ENCODE measurements around the gene CIP2A.

Gene CIP2A

GRCh38 chr3:108510496-108510895 lies 78.7 kb downstream of the CIP2A start, which contains the start of gene MYH15:
MYH15 (minus strand) TSS chr3:108510596; CDS start chr3:108510530, 66 bp downstream.
- H3K27ac Mint-ChIP-seq: no peak within 1 kb of the TSS
- no peak for DNase-seq
- no peaks in the 10 kb centered on the region for H3K36me3 Mint-ChIP-seq (ENCODE audit: low read depth)
- H3K4me3 Mint-ChIP-seq: no peak within 1 kb of the TSS
- H3K4me1 Mint-ChIP-seq (ENCODE audit: low read depth): no peaks in the 10 kb centered on the region
- no peaks in the 10 kb centered on the region for H3K27me3 Mint-ChIP-seq
- no peaks in the 10 kb centered on the region for H3K9me3 Mint-ChIP-seq

DNA sequence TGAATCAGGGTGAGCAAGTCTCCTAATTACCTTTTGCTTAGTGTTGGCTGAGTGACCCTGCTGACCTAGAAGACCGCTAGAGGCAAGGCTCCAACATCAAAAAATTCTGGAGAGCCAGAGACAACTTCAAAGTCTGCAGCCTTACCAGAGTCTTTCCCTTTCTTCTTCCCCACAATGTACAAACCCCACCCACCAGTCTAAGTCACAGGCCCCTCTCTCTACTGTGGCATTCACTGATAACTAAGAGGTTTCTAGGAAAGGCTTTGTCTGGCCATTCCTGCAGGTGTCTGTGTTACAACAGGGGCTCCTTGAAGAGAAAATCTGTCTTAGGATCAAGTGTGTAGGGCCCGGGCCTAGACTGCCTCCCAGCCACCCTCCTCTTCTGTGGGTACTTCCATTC lies 79.4 kb downstream of the CIP2A start:
- no peak overlapping the region for H3K27ac Mint-ChIP-seq
- DNase-seq: no peak
- no peaks in the 10 kb centered on the region for H3K9me3 Mint-ChIP-seq
- H3K36me3 Mint-ChIP-seq (ENCODE audit: low read depth): no peaks in the 10 kb centered on the region
- no peak overlapping the region for H3K4me3 Mint-ChIP-seq
- H3K4me1 Mint-ChIP-seq (ENCODE audit: low read depth): no peaks in the 10 kb centered on the region
- H3K27me3 Mint-ChIP-seq: no peaks in the 10 kb centered on the region

DNA sequence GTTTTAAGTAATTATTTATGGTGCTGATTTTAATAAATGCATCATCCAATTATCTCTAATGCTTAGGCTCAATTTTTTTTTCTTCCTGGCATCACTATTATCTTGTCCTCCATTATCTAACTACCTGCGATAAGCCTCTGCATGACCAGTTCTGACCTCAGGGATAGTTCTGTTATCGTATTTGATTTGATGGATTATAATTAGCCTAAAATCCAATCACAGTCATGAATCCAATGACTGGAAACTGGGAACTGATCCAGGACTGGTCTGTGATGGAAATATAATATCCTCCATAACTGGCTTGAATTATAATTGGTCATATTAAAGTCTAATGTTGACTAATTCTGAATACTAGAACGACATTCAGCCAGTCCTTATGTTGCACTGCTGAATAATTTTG lies 80.0 kb downstream of the CIP2A start:
- Mint-ChIP-seq H3K27me3 (no peaks in the 10 kb centered on the region), H3K36me3 (ENCODE audit: low read depth) (no peaks in the 10 kb centered on the region), H3K4me3 (no peak overlapping the region), H3K27ac (no peak overlapping the region), H3K9me3 (no peaks in the 10 kb centered on the region), H3K4me1 (ENCODE audit: low read depth) (no peaks in the 10 kb centered on the region)
- DNase-seq: no peak

DNA sequence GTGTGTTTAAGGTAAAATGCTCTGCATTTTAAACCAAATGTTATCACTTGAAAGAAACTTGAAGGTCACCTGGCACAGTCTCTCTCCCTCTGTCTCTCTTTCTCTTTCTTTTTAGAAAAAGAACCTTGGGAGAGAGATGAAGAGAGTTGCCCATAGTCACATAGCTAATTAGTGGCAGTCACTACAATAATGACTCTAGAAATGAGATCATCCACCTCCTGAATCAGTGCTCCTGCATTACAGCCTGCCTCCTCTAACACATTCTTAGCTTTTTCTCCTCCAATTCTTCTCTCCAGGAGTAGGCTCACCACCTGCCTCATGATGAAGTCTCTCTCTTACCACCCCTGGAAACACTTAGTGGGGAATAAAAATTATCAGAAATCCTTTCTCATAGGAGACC lies 81.3 kb downstream of the CIP2A start:
- no peaks in the 10 kb centered on the region for H3K9me3 Mint-ChIP-seq
- no peaks in the 10 kb centered on the region for H3K4me1 Mint-ChIP-seq (ENCODE audit: low read depth)
- no peak for DNase-seq

GRCh38 chr3:108505811-108506210 lies 83.4 kb downstream of the CIP2A start:
- no peaks in the 10 kb centered on the region for H3K4me1 Mint-ChIP-seq (ENCODE audit: low read depth)
- no peak overlapping the region for H3K27ac Mint-ChIP-seq
- no peaks in the 10 kb centered on the region for H3K27me3 Mint-ChIP-seq
- H3K36me3 Mint-ChIP-seq (ENCODE audit: low read depth): no peaks in the 10 kb centered on the region
- no peak overlapping the region for H3K4me3 Mint-ChIP-seq
- DNase-seq: no peak
- H3K9me3 Mint-ChIP-seq: no peaks in the 10 kb centered on the region

More for the DNA sequence above, 81.3 kb downstream of the CIP2A start:
- no peak overlapping the region for H3K27ac Mint-ChIP-seq
- H3K27me3 Mint-ChIP-seq: no peaks in the 10 kb centered on the region
- H3K4me3 Mint-ChIP-seq: no peak overlapping the region
- H3K36me3 Mint-ChIP-seq (ENCODE audit: low read depth): no peaks in the 10 kb centered on the region

- Mint-ChIP-seq H3K27ac (no peak overlapping the region), H3K27me3 (no peaks in the 10 kb centered on the region), H3K9me3 (no peaks in the 10 kb centered on the region), H3K4me3 (no peak overlapping the region), H3K36me3 (ENCODE audit: low read depth) (no peaks in the 10 kb centered on the region), H3K4me1 (ENCODE audit: low read depth) (no peaks in the 10 kb centered on the region)
- DNase-seq: no peak
Observed at GRCh38 chr3:108503722-108504121, 85.5 kb downstream of the CIP2A start.

DNA sequence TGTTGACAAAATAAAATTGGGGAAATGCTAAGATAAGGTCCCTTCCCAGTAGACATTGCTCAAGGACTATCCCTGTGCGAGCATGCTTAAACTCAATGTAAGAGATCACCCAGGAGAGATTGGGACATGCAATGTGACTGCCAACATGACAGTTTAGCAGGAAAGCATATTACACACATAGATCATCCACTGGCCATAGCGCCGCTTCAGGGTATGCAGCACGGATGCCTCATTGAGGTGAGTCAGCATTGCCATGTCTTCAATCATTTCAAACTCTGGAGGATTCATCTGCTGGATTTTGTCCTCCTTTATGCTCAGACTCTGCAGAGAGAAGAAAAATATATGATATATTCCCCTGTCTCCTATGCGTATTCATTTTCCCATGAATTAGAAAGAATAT lies 87.7 kb downstream of the CIP2A start:
- H3K36me3 Mint-ChIP-seq (ENCODE audit: low read depth): no peaks in the 10 kb centered on the region
- DNase-seq: no peak
- H3K27ac Mint-ChIP-seq: no peak overlapping the region
- H3K27me3 Mint-ChIP-seq: no peaks in the 10 kb centered on the region
- H3K4me3 Mint-ChIP-seq: no peak overlapping the region
- H3K4me1 Mint-ChIP-seq (ENCODE audit: low read depth): no peaks in the 10 kb centered on the region
- H3K9me3 Mint-ChIP-seq: no peaks in the 10 kb centered on the region

- no peaks in the 10 kb centered on the region for H3K4me1 Mint-ChIP-seq (ENCODE audit: low read depth)
- H3K27me3 Mint-ChIP-seq: no peaks in the 10 kb centered on the region
- DNase-seq: no peak
- H3K4me3 Mint-ChIP-seq: no peak overlapping the region
- H3K9me3 Mint-ChIP-seq: no peaks in the 10 kb centered on the region
- no peak overlapping the region for H3K27ac Mint-ChIP-seq
- H3K36me3 Mint-ChIP-seq (ENCODE audit: low read depth): no peaks in the 10 kb centered on the region
Observed at GRCh38 chr3:108500728-108501127, 88.5 kb downstream of the CIP2A start.
